HG02970 (cell line): Measurements from ENCODE around the gene ELOVL5.
"Not testable (repeated sequence)": the region's sequence is repeated elsewhere in the genome, so short reads cannot be mapped to it uniquely, and the experiment has no call there.

ENCODE experiments used
- ATAC-seq: cut with Tn5 transposase; IDR thresholded peaks from one replicate; pipeline ENCODE4 v1.9.1; 2021; ENCODE audit warnings: mild to moderate bottlenecking, moderate library complexity, moderate number of reproducible peaks; ENCODE audit not compliant: unreplicated experiment, low FRiP score

ELOVL5 gene

DNA sequence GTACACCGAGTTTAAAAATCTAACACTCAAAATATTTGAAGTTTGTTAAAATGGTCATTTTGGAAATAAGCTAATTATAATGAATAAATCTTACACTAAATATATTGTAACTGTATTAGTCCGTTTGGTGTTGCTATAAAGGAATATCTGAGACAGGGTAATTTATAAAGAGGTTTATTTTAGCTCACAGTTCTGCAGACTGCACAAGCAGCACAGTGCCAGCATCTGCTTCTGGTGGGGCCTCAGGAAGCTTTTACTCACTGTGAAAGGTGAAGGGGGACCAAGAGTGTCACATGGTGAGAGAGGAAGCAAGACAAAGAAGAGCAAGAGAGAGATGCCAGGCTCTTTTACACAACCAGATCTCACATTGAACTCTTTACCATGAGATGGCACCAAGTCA, 17.1 kb downstream of the ELOVL5 start:
- no peak for ATAC-seq

- ATAC-seq = no peak
Measured at GRCh38 chr6:53330137-53330536, 18.6 kb downstream of the ELOVL5 start.

DNA sequence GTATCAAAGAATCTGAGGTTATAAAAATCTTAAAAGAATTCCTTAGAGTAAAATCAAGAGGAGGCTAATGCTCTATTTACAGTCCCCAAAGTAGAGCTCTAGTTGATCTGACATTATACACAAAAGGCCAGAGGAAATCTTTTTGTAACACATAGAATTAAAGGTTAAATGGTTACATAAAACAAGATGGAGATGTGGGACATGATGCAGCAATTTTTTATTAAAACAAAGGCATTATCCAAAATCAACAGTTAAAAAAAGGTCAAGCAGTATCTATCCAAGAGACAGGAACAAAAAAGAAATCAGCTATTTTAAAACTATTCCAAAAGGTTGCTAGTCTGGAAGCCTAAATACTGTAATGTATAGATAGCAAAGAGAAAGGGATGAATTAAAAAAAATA, 20.4 kb downstream of the ELOVL5 start:
- no peak for ATAC-seq

GRCh38 chr6:53327017-53327395, 21.7 kb downstream of the ELOVL5 start:
- ATAC-seq = no peak

DNA sequence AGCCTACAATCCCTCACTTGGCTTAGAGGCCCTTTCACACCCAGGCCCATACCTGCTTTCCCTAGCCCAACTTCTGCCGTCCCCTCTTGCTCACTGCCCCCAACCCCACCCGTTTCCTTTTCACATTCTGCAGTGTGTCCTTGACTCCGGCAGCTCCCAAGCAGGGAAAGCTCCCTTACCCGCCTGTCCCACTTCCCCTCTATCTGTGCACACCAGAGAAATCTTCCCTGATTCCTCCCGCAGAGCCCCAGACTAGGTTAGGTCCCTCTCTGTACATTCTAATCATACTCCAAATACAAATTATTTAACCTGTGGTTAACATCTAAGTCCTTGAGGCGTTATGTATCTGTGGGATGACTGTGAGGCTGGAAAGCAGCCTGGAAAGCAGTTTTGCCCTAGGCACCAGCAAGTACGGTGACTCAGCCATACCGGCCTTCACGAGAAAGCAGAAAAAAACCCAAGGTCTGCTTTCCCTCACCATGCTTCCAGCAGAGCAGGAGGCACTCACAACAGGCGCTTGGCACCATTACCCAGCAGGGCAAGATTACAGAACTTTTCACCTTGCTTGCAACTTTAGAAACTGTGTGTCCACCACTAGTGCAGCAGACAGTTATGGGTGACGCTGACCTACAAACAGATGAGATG, 22.3 kb downstream of the ELOVL5 start:
- no peak for ATAC-seq

- no peak for ATAC-seq
Measured at GRCh38 chr6:53325785-53326184, 23.0 kb downstream of the ELOVL5 start.

DNA sequence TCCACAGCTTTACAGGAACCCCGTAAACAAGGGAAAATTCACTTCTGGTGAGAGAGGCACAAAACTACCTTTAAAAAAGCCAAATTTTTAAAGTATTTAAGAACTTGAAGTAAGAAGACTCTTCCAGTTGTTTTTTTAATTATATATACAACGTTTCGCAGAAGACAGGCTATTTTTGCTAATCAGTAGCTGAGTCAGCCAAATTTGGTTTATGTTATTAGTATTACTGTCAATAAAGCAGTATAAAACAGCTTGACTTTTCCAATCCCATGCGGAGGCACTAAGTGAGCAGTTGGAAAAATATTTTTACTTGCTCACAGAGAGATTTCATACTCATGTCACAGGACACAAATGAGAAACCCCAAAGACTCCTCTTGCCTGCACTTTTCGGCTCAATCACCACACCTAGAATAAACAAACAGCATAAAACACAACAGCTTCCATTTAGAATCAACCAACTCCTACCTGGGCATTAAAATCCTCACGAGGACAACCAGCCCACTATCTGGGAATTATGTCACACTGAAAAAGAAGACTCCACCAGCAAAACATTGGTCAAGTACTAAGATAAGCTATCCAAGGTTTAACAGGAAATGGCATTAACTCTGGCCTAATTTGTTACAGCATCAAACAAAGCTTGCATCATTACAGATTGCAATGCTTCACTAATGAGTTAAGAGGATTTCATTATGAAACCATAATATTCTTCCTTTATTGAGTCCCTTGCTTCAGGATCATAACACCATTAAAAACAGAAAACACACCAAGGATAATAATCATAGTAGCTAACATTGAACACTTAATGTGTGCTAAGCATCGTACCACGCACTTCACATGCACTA, 26.3 kb downstream of the ELOVL5 start:
- ATAC-seq = no peak

DNA sequence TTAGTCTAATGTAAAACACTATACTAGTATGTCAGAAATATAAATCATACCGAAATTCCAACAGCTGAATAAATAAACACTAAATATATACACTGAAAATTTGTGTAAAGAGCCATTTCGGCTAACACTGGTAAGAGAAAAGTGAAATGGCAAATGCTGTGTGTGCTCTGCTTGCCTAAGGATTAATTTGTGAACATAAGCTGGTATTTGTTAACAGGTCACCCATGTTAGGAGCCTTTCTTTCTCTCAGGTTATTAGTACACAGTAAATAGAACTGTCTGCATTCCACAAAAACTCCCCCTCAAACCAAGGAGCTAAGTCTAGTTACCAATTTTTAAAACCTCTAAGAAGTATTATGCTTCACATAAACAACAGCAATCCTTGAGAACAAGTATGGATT, 27.0 kb downstream of the ELOVL5 start:
- ATAC-seq = no peak

DNA sequence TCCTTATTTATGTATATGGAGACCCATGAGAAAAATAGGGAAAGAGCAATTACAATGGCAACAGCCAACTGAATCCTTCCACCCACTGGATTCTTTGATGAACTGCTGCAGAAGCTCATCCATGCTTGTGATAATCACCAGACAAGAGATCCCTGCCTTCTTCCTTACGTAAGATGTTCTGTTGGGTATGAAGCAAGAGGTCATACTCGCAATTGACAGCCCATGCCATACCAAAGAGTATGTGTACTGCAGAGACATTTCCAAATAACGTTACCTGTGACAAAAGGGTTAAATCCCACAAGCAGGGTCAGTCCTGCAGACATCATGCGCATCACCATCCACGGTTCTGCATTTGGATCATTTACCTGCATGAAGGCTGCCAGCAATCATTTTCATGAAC, 27.8 kb downstream of the ELOVL5 start:
- no peak for ATAC-seq

DNA sequence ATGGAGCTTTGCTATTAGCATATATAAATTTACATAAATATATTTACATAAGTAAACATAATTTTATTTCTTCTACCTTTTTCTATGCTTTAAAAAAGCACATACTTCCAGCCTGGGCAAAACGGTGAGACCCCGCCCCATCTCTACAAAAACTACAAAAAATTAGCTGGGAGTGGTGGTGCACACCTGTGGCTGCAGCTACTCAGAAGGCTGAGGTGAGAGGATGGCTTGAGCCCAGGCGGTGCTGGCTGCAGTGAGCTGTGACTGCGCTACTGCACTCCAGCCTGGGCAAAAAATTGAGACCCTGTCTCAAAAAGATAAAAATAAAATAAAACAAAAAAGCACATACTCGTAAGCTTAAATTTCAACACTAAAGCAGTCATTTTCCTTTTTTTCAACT, 30.3 kb downstream of the ELOVL5 start:
- ATAC-seq = no peak

GRCh38 chr6:53317861-53318260, 30.9 kb downstream of the ELOVL5 start:
- ATAC-seq = no peak

- ATAC-seq = not testable (repeated sequence)
Measured at GRCh38 chr6:53317299-53317698, 31.5 kb downstream of the ELOVL5 start.

- ATAC-seq = no peak
Measured at GRCh38 chr6:53316142-53316541, 32.6 kb downstream of the ELOVL5 start.

DNA sequence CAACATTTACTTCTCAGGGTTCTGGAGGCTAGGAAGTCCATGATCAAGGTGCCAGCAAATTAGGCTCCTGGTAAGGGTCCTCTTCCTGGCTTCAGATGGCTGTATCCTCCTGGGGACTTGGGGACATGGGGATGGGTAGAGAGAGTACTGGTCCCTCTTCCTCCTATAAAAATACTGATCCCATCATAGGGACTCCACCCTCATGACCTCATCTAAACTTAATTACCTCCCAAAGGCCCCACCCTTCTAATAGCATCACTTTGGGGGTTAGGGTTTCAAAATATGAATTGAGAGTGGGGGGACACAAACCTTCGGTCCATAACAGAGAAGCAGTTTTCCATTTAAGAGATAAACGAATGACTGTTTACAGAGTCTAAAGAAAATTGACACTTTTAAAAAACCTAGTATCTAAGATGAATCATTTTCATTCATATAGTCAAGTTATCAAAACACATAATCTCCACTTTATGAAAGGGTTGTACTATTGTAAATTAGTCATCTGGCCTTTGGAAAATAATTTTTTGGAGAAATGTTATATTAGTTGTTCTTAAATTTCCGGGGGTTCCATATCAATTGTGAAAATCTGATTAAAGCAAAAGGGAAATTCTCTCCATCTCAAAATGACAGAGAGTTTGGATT, 33.5 kb downstream of the ELOVL5 start:
- no peak for ATAC-seq

GRCh38 chr6:53313784-53314400, 34.9 kb downstream of the ELOVL5 start:
- ATAC-seq = no peak

GRCh38 chr6:53312355-53312754, 36.4 kb downstream of the ELOVL5 start:
- no peak for ATAC-seq

DNA sequence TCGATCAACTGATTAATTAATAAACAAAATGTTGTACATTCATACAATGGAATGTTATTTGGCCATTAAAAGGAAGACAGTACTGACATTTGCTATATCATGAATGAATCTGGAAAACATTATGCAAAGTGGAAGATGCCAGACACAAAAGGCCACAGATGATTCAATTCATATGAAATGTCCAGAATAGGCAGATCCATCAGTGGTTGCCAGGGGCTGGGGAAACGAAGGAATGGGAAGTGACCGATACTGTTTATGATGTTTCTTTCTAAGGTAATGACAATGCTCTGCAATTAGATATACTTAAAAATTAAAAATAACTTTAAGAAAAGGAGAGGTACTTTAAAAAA, 37.2 kb downstream of the ELOVL5 start:
- ATAC-seq = no peak

GRCh38 chr6:53310771-53311585, 37.8 kb downstream of the ELOVL5 start:
- ATAC-seq = no peak

DNA sequence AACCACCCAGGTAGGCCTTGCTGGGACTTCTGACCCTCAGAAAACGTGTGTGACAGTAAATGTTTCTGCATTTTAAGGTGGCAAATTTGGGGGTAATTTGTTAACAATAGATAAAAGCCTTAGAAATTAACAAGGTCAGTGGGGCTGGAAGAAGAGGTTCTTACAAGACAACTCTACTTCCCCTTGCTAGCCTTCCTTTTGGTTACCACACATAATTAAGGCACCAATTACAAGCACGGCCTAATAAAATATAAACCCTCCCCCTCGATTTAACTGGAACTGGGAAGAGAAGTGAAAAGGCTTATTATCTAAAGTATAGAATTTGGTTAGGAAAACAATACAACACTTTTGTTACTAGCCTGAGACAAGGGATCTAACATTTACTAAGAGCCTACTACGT, 38.8 kb downstream of the ELOVL5 start:
- no peak for ATAC-seq

DNA sequence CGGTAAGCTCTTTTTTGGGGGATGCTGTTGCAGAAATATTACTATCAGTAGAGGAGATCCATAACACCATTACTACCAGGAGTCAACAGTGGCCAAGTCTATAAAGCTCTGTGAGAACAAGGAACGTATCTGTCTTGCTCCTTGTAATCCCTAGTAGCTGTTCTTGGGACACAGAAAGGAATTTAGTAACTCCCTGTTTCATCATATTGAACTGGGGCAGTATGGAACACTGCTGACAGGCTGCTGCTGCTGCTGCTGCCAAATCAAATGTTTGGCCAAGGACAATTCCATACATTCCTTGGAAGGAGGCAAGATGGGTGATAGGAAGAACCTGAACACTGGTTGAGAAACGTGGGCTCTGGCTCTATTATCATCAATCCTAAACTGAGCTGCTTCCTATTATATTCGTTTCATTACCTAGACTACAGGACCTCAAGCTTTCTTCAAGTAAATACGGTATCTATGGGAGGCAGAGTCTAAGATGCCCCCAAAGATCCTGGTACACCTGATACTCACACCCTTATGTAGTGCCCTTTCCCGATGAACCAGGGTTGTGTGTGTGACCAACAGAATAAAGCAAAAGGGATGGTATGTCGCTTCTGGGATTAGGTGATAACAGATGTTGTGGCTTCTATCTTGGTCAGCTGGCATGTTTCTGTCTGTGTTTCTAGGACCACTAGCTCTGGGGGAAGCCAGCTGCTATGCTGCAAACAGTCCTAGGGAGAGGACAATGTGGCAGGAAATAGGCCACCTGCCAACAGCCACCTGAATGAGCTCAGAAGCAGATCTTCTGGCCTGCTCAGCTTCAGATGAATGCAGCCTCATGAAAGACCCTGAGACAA, 39.5 kb downstream of the ELOVL5 start:
- ATAC-seq = peak; percentile 65
